Measurements from ENCODE around the gene CSTPP1.
"Not testable (repeated sequence)": the region's sequence is repeated elsewhere in the genome, so short reads cannot be mapped to it uniquely, and the experiment has no call there.

DNA sequence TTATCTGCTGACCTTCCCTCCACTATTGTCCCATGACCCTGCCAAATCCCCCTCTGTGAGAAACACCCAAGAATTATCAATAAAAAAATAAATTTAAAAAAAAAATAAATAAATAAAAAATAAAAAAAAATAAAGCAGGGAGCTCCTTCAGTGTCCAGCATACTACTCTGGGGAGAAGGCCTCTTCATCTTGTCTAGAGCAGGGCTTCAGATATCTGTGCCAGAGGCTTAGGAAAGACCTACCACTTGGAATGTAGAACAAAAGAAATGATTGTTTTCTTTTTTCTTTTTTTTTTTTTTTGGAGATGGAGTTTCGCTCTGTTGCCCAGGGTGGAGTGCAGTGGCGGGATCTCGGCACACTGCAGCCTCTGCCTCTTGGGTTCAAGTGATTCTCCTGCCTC is 161.7 kb downstream of the CSTPP1 start:
- not testable (repeated sequence) for TF ChIP-seq POLR2A (IDR thresholded peaks at IDR 0.05)
- TF ChIP-seq, protein P1, sequence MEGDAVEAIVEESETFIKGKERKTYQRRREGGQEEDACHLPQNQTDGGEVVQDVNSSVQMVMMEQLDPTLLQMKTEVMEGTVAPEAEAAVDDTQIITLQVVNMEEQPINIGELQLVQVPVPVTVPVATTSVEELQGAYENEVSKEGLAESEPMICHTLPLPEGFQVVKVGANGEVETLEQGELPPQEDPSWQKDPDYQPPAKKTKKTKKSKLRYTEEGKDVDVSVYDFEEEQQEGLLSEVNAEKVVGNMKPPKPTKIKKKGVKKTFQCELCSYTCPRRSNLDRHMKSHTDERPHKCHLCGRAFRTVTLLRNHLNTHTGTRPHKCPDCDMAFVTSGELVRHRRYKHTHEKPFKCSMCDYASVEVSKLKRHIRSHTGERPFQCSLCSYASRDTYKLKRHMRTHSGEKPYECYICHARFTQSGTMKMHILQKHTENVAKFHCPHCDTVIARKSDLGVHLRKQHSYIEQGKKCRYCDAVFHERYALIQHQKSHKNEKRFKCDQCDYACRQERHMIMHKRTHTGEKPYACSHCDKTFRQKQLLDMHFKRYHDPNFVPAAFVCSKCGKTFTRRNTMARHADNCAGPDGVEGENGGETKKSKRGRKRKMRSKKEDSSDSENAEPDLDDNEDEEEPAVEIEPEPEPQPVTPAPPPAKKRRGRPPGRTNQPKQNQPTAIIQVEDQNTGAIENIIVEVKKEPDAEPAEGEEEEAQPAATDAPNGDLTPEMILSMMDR (IDR thresholded peaks at IDR 0.05), result not testable (repeated sequence)
